ENCODE results near the gene NSD2.
A peak's percentile ranks its signal among the peaks of the same experiment; 100 is the strongest.
"Not testable (repeated sequence)": the region's sequence is repeated elsewhere in the genome, so short reads cannot be mapped to it uniquely, and the experiment has no call there.

Gene NSD2

GRCh38 chr4:1870578-1871443, at the start of gene NSD2:
Gene NSD2, plus strand, starts transcription at chr4:1871393. Its CDS starts 29,262 bp downstream, at chr4:1900655.
- in situ Hi-C loops (cut with HindIII; ENCODE audit: low pct_ligation_motif_present, low pct_unique_long_range_greater_than_20kb, low sequenced_read_pairs), result no loop called here
- peak; percentile 88 for DNase-seq

GRCh38 chr4:1821679-1822567, 49.3 kb upstream of the NSD2 start:
- in situ Hi-C loops (cut with HindIII; ENCODE audit: low pct_ligation_motif_present, low pct_unique_long_range_greater_than_20kb, low sequenced_read_pairs), result no loop called here
- no peak for DNase-seq

GRCh38 chr4:1822568-1823544, 48.3 kb upstream of the NSD2 start:
- no peak for DNase-seq
- in situ Hi-C loops (cut with HindIII; ENCODE audit: low pct_ligation_motif_present, low pct_unique_long_range_greater_than_20kb, low sequenced_read_pairs), result no loop called here

GRCh38 chr4:1823545-1823932, 47.7 kb upstream of the NSD2 start:
- no peak for DNase-seq
- in situ Hi-C loops (cut with HindIII; ENCODE audit: low pct_ligation_motif_present, low pct_unique_long_range_greater_than_20kb, low sequenced_read_pairs), result no loop called here

GRCh38 chr4:1824746-1825145, 46.4 kb upstream of the NSD2 start:
- in situ Hi-C loops (cut with HindIII; ENCODE audit: low pct_ligation_motif_present, low pct_unique_long_range_greater_than_20kb, low sequenced_read_pairs), result no loop called here

GRCh38 chr4:1825326-1825725, 45.9 kb upstream of the NSD2 start:
- in situ Hi-C loops (cut with HindIII; ENCODE audit: low pct_ligation_motif_present, low pct_unique_long_range_greater_than_20kb, low sequenced_read_pairs), result no loop called here
- DNase-seq, result no peak

More at GRCh38 chr4:1824746-1825145, 46.4 kb upstream of the NSD2 start:
- no peak for DNase-seq

GRCh38 chr4:1826531-1827350, 44.5 kb upstream of the NSD2 start:
- no peak for DNase-seq
- in situ Hi-C loops (cut with HindIII; ENCODE audit: low pct_ligation_motif_present, low pct_unique_long_range_greater_than_20kb, low sequenced_read_pairs), result no loop called here

GRCh38 chr4:1830234-1830633, 41.0 kb upstream of the NSD2 start:
- in situ Hi-C loops (cut with HindIII; ENCODE audit: low pct_ligation_motif_present, low pct_unique_long_range_greater_than_20kb, low sequenced_read_pairs), result no loop called here
- DNase-seq, result no peak

- in situ Hi-C loops (cut with HindIII; ENCODE audit: low pct_ligation_motif_present, low pct_unique_long_range_greater_than_20kb, low sequenced_read_pairs), result no loop called here
- no peak for DNase-seq
Measured at GRCh38 chr4:1830642-1831228, 40.5 kb upstream of the NSD2 start.

- in situ Hi-C loops (cut with HindIII; ENCODE audit: low pct_ligation_motif_present, low pct_unique_long_range_greater_than_20kb, low sequenced_read_pairs), result no loop called here
- DNase-seq, result no peak
Measured at GRCh38 chr4:1831331-1831730, 39.9 kb upstream of the NSD2 start.

- in situ Hi-C loops (cut with HindIII; ENCODE audit: low pct_ligation_motif_present, low pct_unique_long_range_greater_than_20kb, low sequenced_read_pairs), result no loop called here
Measured at GRCh38 chr4:1832690-1833089, 38.5 kb upstream of the NSD2 start.

GRCh38 chr4:1833307-1834046, 37.7 kb upstream of the NSD2 start:
- in situ Hi-C loops (cut with HindIII; ENCODE audit: low pct_ligation_motif_present, low pct_unique_long_range_greater_than_20kb, low sequenced_read_pairs), result no loop called here
- DNase-seq, result no peak

More at GRCh38 chr4:1832690-1833089, 38.5 kb upstream of the NSD2 start:
- no peak for DNase-seq

GRCh38 chr4:1834047-1834775, 37.0 kb upstream of the NSD2 start:
- in situ Hi-C loops (cut with HindIII; ENCODE audit: low pct_ligation_motif_present, low pct_unique_long_range_greater_than_20kb, low sequenced_read_pairs), result no loop called here
- no peak for DNase-seq

- in situ Hi-C loops (cut with HindIII; ENCODE audit: low pct_ligation_motif_present, low pct_unique_long_range_greater_than_20kb, low sequenced_read_pairs); DNase-seq: not testable (repeated sequence)
Measured at GRCh38 chr4:1835836-1836235, 35.4 kb upstream of the NSD2 start.

- DNase-seq, result no peak
- in situ Hi-C loops (cut with HindIII; ENCODE audit: low pct_ligation_motif_present, low pct_unique_long_range_greater_than_20kb, low sequenced_read_pairs), result no loop called here
Measured at GRCh38 chr4:1836650-1837049, 34.5 kb upstream of the NSD2 start.

- in situ Hi-C loops (cut with HindIII; ENCODE audit: low pct_ligation_motif_present, low pct_unique_long_range_greater_than_20kb, low sequenced_read_pairs), result no loop called here
Measured at GRCh38 chr4:1837069-1837468, 34.1 kb upstream of the NSD2 start.

More at GRCh38 chr4:1837069-1837468, 34.1 kb upstream of the NSD2 start:
- no peak for DNase-seq
